Fibroblast of skin of left quadriceps (primary cell): Measurements from ENCODE around the gene FRMD4A.

Experiments used
- DNase-seq, 2 experiments: peaks; one replicate each; pipeline ENCODE4 v3.0.0-alpha.2; 2013; ENCODE audit warnings: low read depth in 2 of 2

The FRMD4A gene

GRCh38 chr10:13758312-13758711 is 572.4 kb downstream of the FRMD4A start:
- DNase-seq, result no peak

- DNase-seq, result no peak
Observed at GRCh38 chr10:13754277-13754676, 576.4 kb downstream of the FRMD4A start.

GRCh38 chr10:13751191-13751764 is 579.4 kb downstream of the FRMD4A start:
- no peak for DNase-seq

- no peak for DNase-seq
Observed at GRCh38 chr10:13750299-13751190, 580.2 kb downstream of the FRMD4A start.

GRCh38 chr10:13745271-13745670 is 585.5 kb downstream of the FRMD4A start:
- no peak for DNase-seq

GRCh38 chr10:13743963-13744362 is 586.8 kb downstream of the FRMD4A start:
- DNase-seq, result no peak

- DNase-seq, result no peak
Observed at GRCh38 chr10:13743101-13743693, 587.5 kb downstream of the FRMD4A start.

GRCh38 chr10:13741438-13741837 is 589.3 kb downstream of the FRMD4A start:
- DNase-seq, result no peak

GRCh38 chr10:13740461-13740860 is 590.3 kb downstream of the FRMD4A start:
- no peak for DNase-seq

- DNase-seq, result no peak
Observed at GRCh38 chr10:13739183-13739582, 591.5 kb downstream of the FRMD4A start.

- no peak for DNase-seq
Observed at GRCh38 chr10:13736506-13736905, 594.2 kb downstream of the FRMD4A start.

GRCh38 chr10:13734151-13734550 is 596.6 kb downstream of the FRMD4A start:
- no peak for DNase-seq

- DNase-seq, result no peak
Observed at GRCh38 chr10:13733071-13733470, 597.7 kb downstream of the FRMD4A start.

- DNase-seq, result no peak
Observed at GRCh38 chr10:13732465-13732881, 598.3 kb downstream of the FRMD4A start.

- no peak for DNase-seq
Observed at GRCh38 chr10:13731799-13732198, 598.9 kb downstream of the FRMD4A start.

GRCh38 chr10:13730956-13731355 is 599.8 kb downstream of the FRMD4A start:
- DNase-seq, result no peak

GRCh38 chr10:13730306-13730652 is 600.4 kb downstream of the FRMD4A start:
- no peak for DNase-seq

GRCh38 chr10:13729586-13730305 is 601.0 kb downstream of the FRMD4A start:
- no peak for DNase-seq

GRCh38 chr10:13728898-13729535 is 601.7 kb downstream of the FRMD4A start:
- no peak for DNase-seq

- no peak for DNase-seq
Observed at GRCh38 chr10:13725594-13725993, 605.1 kb downstream of the FRMD4A start.

- peak; percentile 57 to 59 for DNase-seq
Observed at GRCh38 chr10:13724484-13724883, 606.2 kb downstream of the FRMD4A start.
